NCI-H2227 treated with DMSO at 0.1 percent for 48 hours (cell line): Measurements from ENCODE around the gene CXCL10.
"Not testable (repeated sequence)": the region's sequence is repeated elsewhere in the genome, so short reads cannot be mapped to it uniquely, and the experiment has no call there.

Experiments
- DNase-seq: peaks from one replicate; lab custom pipeline; 2025; lab: John Stamatoyannopoulos, UW

Gene CXCL10

DNA sequence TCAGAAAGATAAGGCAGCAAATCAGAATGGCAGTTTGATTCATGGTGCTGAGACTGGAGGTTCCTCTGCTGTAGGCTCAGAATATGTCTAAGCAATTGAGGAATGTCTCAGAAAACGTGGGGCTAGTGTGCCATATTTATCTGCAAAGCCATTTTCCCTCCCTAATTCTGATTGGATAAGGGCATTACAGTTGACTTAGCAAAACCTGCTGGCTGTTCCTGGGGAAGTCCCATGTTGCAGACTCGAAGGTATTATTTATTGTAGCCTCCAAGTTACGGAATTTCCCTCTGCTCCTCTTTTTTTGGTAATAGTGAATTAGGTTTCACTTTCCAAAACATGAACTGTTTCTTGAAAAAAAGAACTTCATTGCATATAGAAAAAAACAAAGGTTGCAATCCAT, at the start of gene CXCL10:
Gene CXCL10 (minus strand): TSS at position 109 of the 400 bp plus-strand sequence. CDS start 66 bp downstream, at position 43.
- DNase-seq: no peak

DNA sequence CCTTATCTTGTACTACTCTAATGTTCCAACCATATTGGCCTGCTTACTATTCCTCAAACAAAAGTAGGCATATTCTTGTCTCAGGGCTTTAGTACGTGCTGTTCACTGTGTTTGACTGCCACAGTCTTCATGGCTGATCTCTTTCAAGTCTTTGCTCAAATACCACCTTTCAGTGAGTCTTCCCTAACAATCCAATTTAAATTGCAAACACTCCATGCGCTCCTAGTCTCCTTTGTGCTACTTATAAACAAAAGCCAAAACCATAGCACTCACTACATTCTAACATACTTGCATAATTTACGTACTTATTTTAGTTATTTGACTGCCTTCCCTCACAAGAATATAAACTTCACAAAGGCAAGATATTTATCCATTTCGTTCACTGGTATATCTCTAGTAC, 49.5 kb upstream of the CXCL10 start:
- DNase-seq: no peak

DNA sequence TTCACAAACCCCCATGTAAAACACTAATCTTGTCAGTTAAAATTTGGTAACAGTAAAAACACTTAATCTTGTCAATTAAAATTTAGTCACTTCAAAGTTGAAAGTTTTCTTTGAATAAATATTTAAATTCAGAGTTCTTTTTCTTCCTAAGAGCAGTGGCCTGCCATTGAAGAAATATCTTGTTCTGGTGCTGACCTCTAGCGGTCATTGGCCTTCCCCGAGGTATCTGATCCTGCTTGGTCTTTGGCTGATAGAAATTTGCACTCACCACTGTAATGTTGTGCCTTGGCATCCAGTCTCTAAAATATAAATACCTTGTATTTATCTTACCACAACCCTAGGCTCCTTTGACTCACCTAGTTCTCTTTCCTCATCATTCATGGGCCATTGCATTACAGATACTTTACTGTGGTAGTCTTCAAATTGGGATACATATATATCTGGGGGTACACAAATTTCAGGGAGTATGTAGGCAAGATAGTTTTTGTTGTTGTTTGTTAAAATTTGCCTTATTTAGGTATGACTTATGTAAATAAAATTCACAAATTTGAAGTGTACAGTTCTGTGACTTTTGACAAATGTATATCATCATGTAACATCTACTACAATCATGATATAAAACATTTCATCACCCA, 44.5 kb upstream of the CXCL10 start:
- peak; percentile 39 for DNase-seq

DNA sequence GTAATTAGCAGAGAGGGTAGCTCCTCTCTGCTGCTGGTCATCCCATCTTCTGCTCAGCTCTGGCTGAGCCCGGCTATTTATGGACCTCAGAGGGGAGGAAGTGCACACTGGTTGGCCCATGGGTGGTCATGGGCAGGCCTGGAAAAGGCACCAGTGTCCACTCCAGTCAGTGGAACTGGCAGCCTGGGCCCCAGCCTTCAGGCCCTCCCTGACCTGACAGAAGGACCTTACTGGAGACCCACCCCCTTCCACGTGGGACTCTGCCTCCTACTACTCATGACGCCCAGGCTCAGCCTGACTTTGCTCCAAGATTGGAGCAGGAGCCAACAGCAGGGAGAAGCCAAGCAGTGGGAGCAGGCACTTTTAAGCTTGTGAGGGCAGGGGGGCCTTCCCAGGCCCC, 43.2 kb upstream of the CXCL10 start:
- DNase-seq: no peak

GRCh38 chr4:76061982-76062381, 38.7 kb upstream of the CXCL10 start:
- no peak for DNase-seq

DNA sequence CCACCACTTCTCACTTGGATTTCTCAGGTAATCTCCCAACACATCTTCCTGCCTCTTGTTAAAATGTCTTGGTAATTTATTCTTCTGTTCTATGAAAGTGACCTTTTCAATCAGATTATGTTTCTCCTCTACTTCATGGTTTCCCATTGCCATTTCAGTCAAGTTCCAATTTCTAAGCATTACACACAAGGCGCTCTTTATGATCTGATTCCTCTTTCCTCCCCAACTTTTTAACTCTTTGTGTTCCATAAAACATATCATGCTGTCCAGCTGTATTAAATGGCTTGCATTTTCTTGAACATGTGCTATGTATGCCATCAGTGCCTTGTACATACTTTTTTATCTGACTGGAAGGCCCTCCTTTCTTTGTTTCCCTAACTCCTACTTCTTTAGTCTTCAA, 38.1 kb upstream of the CXCL10 start:
- DNase-seq: no peak

DNA sequence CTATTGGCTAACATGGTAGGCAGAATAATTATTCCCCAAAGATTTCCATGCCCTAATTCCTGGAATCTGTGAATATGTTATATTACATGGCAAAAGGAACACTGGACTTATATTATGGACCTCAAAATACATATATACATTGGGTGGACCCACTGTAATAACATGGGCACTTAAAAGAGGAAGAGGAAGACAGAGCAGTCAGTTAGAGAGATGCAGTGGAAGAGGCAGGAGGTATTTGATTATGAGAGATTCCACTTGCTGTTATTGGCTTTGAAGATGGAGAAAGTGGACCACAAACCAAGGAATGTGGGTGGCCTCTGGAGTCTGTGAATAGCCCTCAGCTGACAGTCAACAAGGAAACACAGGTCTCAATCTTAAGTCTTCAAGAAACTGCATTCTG, 37.2 kb upstream of the CXCL10 start:
- no peak for DNase-seq

DNA sequence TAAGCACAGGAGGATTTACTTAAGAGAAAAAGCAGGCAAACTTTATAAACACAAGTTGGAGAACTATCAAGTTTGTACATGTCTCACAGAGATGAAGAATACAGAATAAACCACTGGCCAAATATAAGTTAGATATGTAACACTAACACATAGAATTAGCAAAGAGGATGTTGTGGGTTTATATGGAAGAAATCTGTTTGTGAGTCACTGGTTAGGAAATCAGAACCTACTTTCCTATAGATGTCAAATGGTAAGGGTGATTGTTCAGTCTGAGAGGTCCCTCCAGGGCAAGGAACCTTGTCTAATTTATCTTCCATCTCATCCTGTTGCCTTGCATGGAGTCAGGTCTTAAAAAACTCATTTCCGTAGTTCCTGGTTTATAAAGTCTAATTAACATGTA, 36.5 kb upstream of the CXCL10 start:
- DNase-seq: no peak

DNA sequence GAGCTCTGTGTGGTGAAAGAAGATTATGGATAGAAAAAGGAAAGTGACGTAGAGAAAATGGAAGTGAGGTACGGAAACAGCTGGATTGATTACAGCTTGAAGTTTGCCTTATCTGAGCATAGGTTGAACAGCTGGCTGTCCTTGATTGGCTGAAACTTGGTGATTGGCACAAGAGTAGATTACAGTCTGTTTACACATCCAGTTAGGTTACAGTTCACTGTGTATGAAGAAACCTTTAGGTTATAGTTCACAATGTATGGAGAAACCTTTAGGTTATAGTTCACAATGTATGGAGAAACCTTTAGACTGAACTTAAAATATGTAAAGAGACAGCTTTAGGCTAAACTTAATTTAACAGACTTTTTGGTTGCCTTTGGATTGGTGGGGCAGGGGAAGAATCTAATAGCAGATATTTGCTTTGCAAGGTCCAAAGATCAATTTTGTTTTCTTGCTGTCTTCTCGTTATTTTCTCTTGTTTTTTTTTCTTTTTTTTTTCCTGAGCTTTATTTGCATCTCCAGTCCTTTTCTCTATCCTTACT, 35.7 kb upstream of the CXCL10 start:
- DNase-seq: no peak

GRCh38 chr4:76058302-76058701, 35.0 kb upstream of the CXCL10 start:
- DNase-seq: no peak

GRCh38 chr4:76055421-76055820, 32.1 kb upstream of the CXCL10 start:
- DNase-seq: no peak

DNA sequence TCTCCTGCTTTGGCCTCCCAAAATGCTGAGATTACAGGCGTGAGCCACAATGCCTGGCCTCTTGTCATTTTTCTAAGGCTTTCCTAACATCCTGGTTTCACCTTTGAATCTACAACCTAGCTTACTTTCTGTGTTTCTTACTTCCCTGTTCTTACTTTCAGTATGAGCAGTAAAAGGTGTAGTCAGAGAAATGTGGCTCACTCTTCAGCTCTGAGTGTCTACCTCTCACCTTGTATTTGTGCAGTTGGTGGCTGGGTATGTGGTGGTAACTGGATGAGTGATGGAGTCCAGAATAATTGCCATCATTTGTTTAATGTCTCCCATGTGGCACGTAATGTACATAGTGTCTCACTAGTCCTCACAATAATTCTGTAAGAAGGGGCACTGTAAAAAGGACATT, 31.7 kb upstream of the CXCL10 start:
- DNase-seq: no peak

DNA sequence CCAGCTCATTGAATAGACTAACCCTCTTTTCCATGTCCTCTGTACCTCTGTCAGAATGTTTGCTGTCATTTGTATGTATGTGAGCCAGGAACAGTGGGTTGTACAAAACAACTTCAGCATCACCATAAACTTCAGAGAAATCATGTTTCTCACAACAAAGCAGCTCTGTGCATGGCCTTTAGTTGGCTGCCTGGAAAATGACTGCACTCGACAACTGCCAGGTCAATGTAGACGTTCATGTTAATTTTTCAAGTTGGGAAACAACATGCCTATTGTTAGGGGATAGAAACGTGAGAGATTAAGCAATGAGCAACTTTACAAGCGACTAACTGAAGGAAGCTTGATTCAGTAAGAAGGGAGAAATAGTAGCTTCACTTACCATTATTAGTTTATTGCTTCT, 30.4 kb upstream of the CXCL10 start:
- no peak for DNase-seq

DNA sequence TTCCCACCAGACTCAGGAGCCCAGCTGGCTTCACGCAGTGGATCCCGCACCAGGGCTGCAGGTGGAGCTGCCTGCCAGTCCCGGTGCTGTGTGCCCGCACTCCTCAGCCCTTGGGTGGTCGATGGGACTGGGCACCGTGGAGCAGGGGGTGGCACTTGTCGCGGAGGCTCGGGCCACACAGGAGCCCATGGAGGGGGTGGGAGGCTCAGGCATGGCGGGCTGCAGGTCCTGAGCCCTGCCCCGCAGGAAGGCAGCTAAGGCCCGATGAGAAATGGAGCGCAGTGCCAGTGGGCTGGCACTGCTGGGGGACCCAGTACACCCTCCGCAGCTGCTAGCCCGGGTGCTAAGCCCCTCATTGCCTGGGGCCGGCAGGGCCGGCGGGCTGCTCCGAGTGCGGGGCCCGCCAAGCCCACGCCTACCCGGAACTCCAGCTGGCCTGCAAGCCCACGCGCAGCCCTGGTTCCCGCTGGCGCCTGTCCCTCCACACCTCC, 27.3 kb upstream of the CXCL10 start:
- not testable (repeated sequence) for DNase-seq

GRCh38 chr4:76049860-76050416, 26.6 kb upstream of the CXCL10 start:
- not testable (repeated sequence) for DNase-seq

DNA sequence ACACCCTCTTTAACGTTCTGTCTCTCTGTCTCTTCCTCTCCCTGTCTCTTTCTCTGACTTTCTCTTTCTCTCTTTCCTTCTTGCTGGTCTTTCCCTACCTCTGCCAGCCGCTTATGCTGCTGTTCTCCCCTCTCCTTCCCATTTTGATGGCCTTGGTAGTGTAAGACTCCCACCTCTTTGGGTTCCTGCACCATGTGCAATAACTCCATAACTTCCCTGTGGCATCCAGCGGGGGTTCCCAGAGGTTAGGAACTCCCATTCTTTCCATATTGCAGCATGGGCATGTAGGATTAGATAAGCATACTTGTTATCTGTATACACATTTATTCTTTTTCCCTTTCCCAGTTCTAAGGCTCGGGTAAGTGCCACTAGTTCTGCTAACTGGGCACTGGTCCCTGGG, 21.4 kb upstream of the CXCL10 start:
- DNase-seq: not testable (repeated sequence)

GRCh38 chr4:76043306-76043705, 20.0 kb upstream of the CXCL10 start:
- DNase-seq: not testable (repeated sequence)

- not testable (repeated sequence) for DNase-seq
Observed at GRCh38 chr4:76042241-76042998, 19.1 kb upstream of the CXCL10 start.

GRCh38 chr4:76036855-76037254, 13.6 kb upstream of the CXCL10 start:
- DNase-seq: no peak

GRCh38 chr4:76035799-76036380, 12.6 kb upstream of the CXCL10 start, which contains the start of gene CXCL11:
CXCL11 (minus strand) TSS chr4:76036070; CDS start chr4:76035987, 83 bp downstream.
- no peak for DNase-seq

DNA sequence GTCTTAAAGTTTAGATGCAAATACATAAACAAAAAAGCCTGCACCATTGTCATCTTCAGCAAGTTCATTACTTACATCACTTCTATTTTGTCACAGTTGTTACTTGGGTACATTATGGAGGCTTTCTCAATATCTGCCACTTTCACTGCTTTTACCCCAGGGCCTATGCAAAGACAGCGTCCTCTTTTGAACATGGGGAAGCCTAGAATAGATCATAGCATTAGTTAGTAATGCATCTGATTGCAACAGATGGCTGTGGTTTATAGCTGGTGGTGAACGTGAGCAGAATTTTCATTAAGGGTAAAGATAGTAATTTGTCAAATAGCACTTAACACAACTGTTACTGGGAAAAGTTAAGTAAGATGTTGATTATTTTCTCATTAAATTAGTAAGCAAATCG, 11.8 kb upstream of the CXCL10 start:
- no peak for DNase-seq

DNA sequence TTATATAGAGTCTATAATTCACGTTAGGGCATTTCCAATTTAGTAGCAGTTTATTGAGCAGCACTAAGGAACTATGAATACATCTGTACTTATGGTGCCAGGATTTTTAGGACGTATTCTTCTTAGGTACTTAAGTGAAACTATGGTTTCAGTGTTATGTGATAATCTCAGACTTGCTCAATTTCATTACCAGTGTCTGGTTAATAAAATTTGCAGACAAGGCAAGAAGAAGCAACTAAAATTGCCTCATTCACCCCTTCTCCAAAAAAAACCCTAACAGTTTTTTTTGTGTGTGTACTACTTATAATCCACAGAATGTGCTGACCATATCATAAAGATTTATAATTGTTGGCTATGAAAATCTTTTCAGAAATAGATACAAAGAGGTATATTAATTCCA, 6.0 kb upstream of the CXCL10 start:
- DNase-seq: no peak
